Spleen (tissue), 11 donors: ENCODE measurements around the gene TMEM147. TPM values are rescaled to one million over a fixed set of nuclear protein-coding genes. Genes with fewer than 3 reads are reported as not detected.

ENCODE experiments used
- DNase-seq: peaks from one replicate; pipeline ENCODE4 v3.0.0-alpha.2; 2020
- H3K27ac ChIP-seq, 8 donors: fragments of 200-600 bp; sonication (generic) in 7 of 8; 1 replicate in 4 of 8; 2 replicates in 4 of 8; pipeline versions ENCODE4 v1.5.0 to v1.8.0; 2016 to 2021; ENCODE audit warnings: inconsistent platforms in 4 of 8, mild to moderate bottlenecking in 4 of 8, moderate library complexity in 1 of 8
- H3K27me3 ChIP-seq, 7 donors: fragments of 200-600 bp; sonication (generic) in 6 of 7; replicated peaks in 1 of 7; 1 replicate in 4 of 7; 2 replicates in 3 of 7; pipeline versions ENCODE4 v1.5.0 to v1.8.0; 2016 to 2021; ENCODE audit warnings: inconsistent platforms in 3 of 7, mild to moderate bottlenecking in 1 of 7
- H3K36me3 ChIP-seq, 6 donors: fragments of 200-600 bp; sonication (generic) in 5 of 6; 1 replicate in 4 of 6; 2 replicates in 2 of 6; pipeline versions ENCODE4 v1.5.0 to v1.8.0; 2016 to 2021; ENCODE audit warnings: inconsistent platforms in 2 of 6
- H3K4me1 ChIP-seq, 6 donors: fragments of 200-600 bp; sonication (generic) in 5 of 6; 1 replicate in 3 of 6; 2 replicates in 3 of 6; pipeline versions ENCODE4 v1.5.0 to v1.8.0; 2016 to 2021; ENCODE audit warnings: inconsistent platforms in 3 of 6
- H3K4me3 ChIP-seq, 8 donors: fragments of 200-600 bp; sonication (generic) in 7 of 8; 1 replicate in 4 of 8; 2 replicates in 4 of 8; pipeline versions ENCODE4 v1.5.0 to v1.8.0; 2016 to 2021; ENCODE audit warnings: inconsistent platforms in 4 of 8, mild to moderate bottlenecking in 4 of 8, moderate library complexity in 2 of 8
- H3K9me3 ChIP-seq, 8 donors: fragments of 200-600 bp; sonication (generic) in 7 of 8; 1 replicate in 4 of 8; 2 replicates in 4 of 8; pipeline versions ENCODE4 v1.5.0 to v1.8.0; 2016 to 2021; ENCODE audit warnings: inconsistent platforms in 4 of 8
- CTCF ChIP-seq, 11 experiments: fragments of 200-600 bp in 7 of 11; fragments of 450-650 bp in 4 of 11; sonication (generic) in 4 of 11; IDR thresholded peaks in 8 of 11; conservative IDR thresholded peaks in 3 of 11; 1 replicate in 7 of 11; 2 replicates in 4 of 11; pipeline versions ENCODE4 v1.4.0 to v1.8.0; 2016 to 2021; ENCODE audit warnings: antibody characterized with exemption in 11 of 11, inconsistent platforms in 4 of 11, mild to moderate bottlenecking in 1 of 11
- POLR2A ChIP-seq, 3 donors: fragments of 450-650 bp; IDR thresholded peaks; one replicate each; pipeline ENCODE4 v1.5.1; 2017; ENCODE audit warnings: antibody characterized with exemption in 3 of 3, mild to moderate bottlenecking in 1 of 3
- POLR2AphosphoS5 ChIP-seq, 3 donors: sonication (generic); formaldehyde crosslinking; IDR thresholded peaks; one replicate each; pipeline ENCODE4 v1.5.1; 2017; ENCODE audit warnings: antibody characterized with exemption in 3 of 3
- WGBS, 5 donors: extraction: QIAGEN DNeasy Blood & Tissue Kit in 3 of 5; methylation state at CpG; one replicate each; pipeline versions ENCODE4 v1.1.5 to v1.1.7; 2013 to 2018; 5-methylcytosine and 5-hydroxymethylcytosine counted together
- intact Hi-C: fragments of 100-400 bp; cut with DNase I; formaldehyde crosslinking; loops from one replicate; pipeline ENCODE4 v1.15.0; 2023; ENCODE audit warnings: low total_unique reads
- polyA plus RNA-seq, 3 donors: library from polyadenylated mRNA; stranded (reverse); fragments of 200-250 nt; gene quantifications; one replicate each; pipeline ENCODE4 v1.2.1, GENCODE V29; 2013
- total RNA-seq, 7 donors: library from RNA; depleted of rRNA in 3 of 7; stranded (reverse); fragments of >200 nt in 3 of 7; fragmentation: NEBNext Ultra II Directional in 4 of 7; extraction: Animal tissue kit (Norgen Biotek cat#: 25700) in 4 of 7; gene quantifications; one replicate each; pipeline versions ENCODE4 v1.1.0 to v1.2.1, GENCODE V29; 2016 to 2021
- donor health status: healthy with polysubstance abuse.
- donor health status: DM: no; HTN: no; CAD: no; lungs with moderate emphysema.
- donor health status: DM: no; HTN: no; CAD: no.
- donor health status: Bipolar disorder and iron deficiency.
- donor health status: healthy.
- donor health status: DM: no; HTN: no; CAD: no.
- donor health status: DM: yes; HTN: yes; CAD: no.

Gene TMEM147
- total and polyA plus RNA-seq, 10 donors: 47.6 to 88.7 (median 56.3) TPM

DNA sequence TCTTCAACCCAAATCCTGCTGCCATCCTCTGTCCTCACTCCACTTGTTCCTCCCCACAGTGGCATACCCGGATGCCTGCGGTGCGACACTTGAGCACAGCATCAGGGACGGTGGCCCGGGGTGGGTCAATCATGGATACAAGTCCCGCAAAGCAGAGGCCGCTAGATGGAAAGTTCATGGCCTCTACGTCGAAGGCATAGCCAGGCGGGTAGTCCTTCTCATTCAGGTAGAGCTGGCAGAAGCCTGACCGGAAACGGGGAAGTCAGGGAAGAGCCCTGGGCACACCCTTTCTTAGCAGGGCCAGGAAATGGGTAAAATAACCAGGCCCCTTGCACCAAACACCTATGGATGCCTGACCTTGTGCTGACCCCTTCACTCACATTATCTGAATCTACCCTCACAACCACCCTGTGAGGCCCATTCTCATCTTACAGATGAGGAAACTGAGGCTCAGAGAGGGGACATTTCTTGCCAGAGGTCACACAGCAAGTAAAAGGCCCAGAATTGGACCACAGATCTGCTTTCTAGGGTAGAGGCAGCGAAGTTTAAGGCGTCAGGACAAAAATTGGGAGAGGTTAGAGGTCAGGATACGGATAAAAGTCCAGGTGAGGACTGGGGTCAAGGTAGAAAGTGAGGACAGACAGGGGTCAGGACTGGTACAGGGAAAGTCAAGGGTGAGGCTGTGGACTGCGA lies 11.6 kb downstream of the TMEM147 start:
- DNase-seq: peak; percentile 44
- Histone ChIP-seq H3K27me3 (peaks cover 0 to 60% (median 25%) of the 10 kb centered on the region in 7 donors), H3K4me1 (peaks cover 5 to 23% (median 16%) of the 10 kb centered on the region in 6 donors), H3K9me3 (no peaks in the 10 kb centered on the region), H3K4me3 (peak overlapping the region in 1 of 8 donors; percentile 67), H3K27ac (no peak overlapping the region), H3K36me3 (no peaks in the 10 kb centered on the region)
- intact Hi-C loops: loop anchor here (10.0 kb wide), 1 partner anchor 158 kb away; the partner anchor contains the start of gene KMT2B
- no peak for TF ChIP-seq POLR2AphosphoS5 (IDR thresholded peaks at IDR 0.05)
- no peak for TF ChIP-seq CTCF (IDR thresholded peaks at IDR 0.05 in 8 of 11, conservative IDR thresholded peaks at IDR 0.05 in 3 of 11)
- no peak for TF ChIP-seq POLR2A (IDR thresholded peaks at IDR 0.05)
- 79 to 91% (median 86%) methylated on average over 16 of the region's 16 CpGs for WGBS, 5 donors

DNA sequence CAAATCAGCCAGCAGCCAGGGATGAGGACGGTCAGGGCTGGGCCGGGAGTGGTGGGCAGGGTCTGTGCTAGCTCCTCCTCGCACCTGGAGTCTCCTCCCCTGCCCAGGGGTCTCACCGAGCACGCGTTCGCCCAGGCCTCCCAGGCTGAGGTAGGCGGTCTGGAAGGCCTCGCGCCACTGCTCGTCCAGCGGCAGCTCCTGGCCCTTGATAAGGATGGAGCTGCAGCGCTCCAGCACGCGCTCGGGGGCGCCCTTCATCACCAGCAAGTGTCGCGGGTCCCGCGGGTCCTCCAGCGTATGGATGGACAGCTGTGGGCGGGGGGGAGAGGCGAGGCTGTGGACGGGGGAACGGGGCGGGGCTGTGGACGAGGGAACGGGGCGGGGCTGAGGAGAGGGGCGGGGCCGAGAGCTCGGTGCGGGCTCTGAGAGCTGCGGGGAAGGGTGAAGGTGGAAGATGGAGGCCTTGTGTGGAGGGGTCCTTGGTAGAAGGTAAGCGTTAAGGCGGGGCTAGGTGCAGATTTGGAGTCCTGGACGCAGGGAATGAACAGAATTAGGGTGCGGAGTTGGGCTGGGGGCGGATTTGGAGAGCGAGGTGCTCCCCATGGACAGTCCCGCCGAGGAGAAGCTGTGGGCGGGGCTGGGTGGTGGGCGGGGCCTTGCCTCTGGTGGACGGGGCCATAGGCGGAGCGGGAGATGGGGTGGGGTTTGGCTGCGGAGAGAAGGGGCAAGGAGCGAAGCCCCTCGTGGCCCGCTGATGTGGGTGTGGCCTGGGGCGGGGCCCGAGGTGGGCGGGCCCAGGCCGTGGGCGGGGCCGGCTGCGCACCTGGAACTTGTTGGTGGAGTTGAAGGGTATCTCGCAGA lies 12.3 kb downstream of the TMEM147 start:
- Histone ChIP-seq H3K27ac (no peak overlapping the region), H3K9me3 (no peaks in the 10 kb centered on the region), H3K36me3 (no peaks in the 10 kb centered on the region), H3K4me1 (peaks cover 5 to 23% (median 16%) of the 10 kb centered on the region in 6 donors), H3K27me3 (peaks cover 0 to 67% (median 29%) of the 10 kb centered on the region in 7 donors), H3K4me3 (peak overlapping the region; percentile 10 to 67 (median 28))
- peak; percentile 81 for DNase-seq
- TF ChIP-seq POLR2A (IDR thresholded peaks at IDR 0.05) (no peak), CTCF (IDR thresholded peaks at IDR 0.05 in 8 of 11, conservative IDR thresholded peaks at IDR 0.05 in 3 of 11) (no peak), POLR2AphosphoS5 (IDR thresholded peaks at IDR 0.05) (no peak)
- WGBS, 5 donors: 4 to 11% (median 6%) methylated on average over 45 to 60 of the region's 60 CpGs
- intact Hi-C loops: loop anchor here (10.0 kb wide), 1 partner anchor 157 kb away; the partner anchor contains the start of gene KMT2B

DNA sequence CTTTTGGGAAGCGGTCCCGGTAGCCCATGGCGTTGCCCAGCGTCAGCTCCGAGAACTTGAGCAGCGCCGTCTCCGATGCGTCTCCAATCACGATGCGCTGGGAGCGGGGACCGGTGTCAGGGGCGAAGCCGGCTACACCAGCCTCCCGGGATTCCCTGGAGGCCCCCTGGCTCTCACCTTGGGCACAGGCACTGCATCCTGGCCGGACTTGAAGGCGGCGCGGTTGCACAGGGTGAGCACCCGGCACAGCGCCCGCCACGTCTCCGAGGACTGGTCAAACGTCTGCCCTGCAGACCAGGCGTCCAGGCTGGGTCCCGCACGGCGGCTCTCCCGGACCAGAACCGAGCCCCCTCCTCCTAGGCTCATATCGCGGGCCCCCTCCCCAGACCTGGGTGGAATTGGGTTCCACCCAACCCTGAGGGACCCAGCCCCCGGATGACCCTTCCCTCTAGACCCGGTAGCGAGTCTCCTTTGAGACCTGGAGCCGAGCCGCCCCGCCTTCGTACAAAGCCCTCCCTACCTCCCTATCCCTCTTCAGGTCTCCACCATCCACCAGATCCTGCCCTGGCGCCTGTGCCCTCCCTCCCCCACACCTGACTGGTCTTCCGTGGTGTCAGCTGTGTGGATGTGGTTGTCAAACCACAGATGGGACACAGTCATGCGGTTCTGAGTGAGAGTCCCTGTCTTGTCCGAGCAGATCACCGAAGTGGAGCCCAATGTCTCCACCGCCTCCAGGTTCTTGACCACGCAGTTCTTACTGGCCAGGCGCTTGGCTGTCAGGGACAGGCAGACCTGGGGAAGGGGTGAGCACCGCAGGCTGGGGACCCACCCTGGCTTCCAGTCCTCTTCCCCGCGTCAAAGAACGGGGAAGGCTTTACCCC lies 13.2 kb downstream of the TMEM147 start:
- Histone ChIP-seq H3K4me3 (peak overlapping the region; percentile 10 to 67 (median 28)), H3K27me3 (peaks cover 0 to 75% (median 29%) of the 10 kb centered on the region in 7 donors), H3K4me1 (peaks cover 5 to 23% (median 16%) of the 10 kb centered on the region in 6 donors), H3K9me3 (no peaks in the 10 kb centered on the region), H3K36me3 (no peaks in the 10 kb centered on the region), H3K27ac (no peak overlapping the region)
- TF ChIP-seq POLR2AphosphoS5 (IDR thresholded peaks at IDR 0.05): no peak
- no peak for TF ChIP-seq POLR2A (IDR thresholded peaks at IDR 0.05)
- TF ChIP-seq CTCF (IDR thresholded peaks at IDR 0.05 in 8 of 11, conservative IDR thresholded peaks at IDR 0.05 in 3 of 11): no peak
- intact Hi-C loops: loop anchor here (10.0 kb wide), 1 partner anchor 156 kb away; the partner anchor contains the start of gene KMT2B
- WGBS, 5 donors: 35 to 40% (median 36%) methylated on average over 21 to 53 of the region's 53 CpGs
- DNase-seq: peak; percentile 67
